Colonic mucosa (tissue), 4 donors: Measurements from ENCODE around the gene SERINC5. TPM values are rescaled to one million over a fixed set of nuclear protein-coding genes. Genes with fewer than 3 reads are reported as not detected.

Experiments
- DNase-seq: peaks from one replicate; pipeline ENCODE4 v3.0.0-alpha.2; 2020
- H3K27ac ChIP-seq: fragments of 200-600 bp; one replicate; pipeline ENCODE4 v1.8.0; 2021
- H3K27me3 ChIP-seq: fragments of 200-600 bp; one replicate; pipeline ENCODE4 v1.8.0; 2021
- H3K36me3 ChIP-seq: fragments of 200-600 bp; one replicate; pipeline ENCODE4 v1.8.0; 2021
- H3K4me1 ChIP-seq: fragments of 200-600 bp; one replicate; pipeline ENCODE4 v1.8.0; 2021; ENCODE audit warnings: mild to moderate bottlenecking
- H3K4me3 ChIP-seq: fragments of 200-600 bp; one replicate; pipeline ENCODE4 v1.8.0; 2021
- H3K9ac ChIP-seq, 2 donors: one replicate each; pipeline ENCODE4 v1.7.0; 2013; ENCODE audit warnings: control low read depth in 2 of 2, low read depth in 2 of 2, low read length in 2 of 2
- H3K9me3 ChIP-seq: fragments of 200-600 bp; one replicate; pipeline ENCODE4 v1.8.0; 2021
- CTCF ChIP-seq: fragments of 200-600 bp; IDR thresholded peaks from one replicate; pipeline ENCODE4 v1.8.0; 2022; ENCODE audit warnings: antibody characterized with exemption, mild to moderate bottlenecking
- intact Hi-C: fragments of 100-400 bp; cut with DNase I; formaldehyde crosslinking; loops from one replicate; pipeline ENCODE4 v1.14.1; 2022
- total RNA-seq, 2 donors: library from RNA; stranded (reverse); fragmentation: NEBNext Ultra II Directional in 1 of 2; extraction: Animal tissue kit (Norgen Biotek cat#: 25700) in 1 of 2; gene quantifications; one replicate each; pipeline ENCODE4 v1.2.1, GENCODE V29; 2021
- donor health status: healthy.
- donor health status: DM: no; HTN: no; CAD: no.
- donor health status: DM: no; HTN: no; CAD: no.

SERINC5 gene
- total RNA-seq, 2 donors from 2014 or later = 138 to 141 TPM

DNA sequence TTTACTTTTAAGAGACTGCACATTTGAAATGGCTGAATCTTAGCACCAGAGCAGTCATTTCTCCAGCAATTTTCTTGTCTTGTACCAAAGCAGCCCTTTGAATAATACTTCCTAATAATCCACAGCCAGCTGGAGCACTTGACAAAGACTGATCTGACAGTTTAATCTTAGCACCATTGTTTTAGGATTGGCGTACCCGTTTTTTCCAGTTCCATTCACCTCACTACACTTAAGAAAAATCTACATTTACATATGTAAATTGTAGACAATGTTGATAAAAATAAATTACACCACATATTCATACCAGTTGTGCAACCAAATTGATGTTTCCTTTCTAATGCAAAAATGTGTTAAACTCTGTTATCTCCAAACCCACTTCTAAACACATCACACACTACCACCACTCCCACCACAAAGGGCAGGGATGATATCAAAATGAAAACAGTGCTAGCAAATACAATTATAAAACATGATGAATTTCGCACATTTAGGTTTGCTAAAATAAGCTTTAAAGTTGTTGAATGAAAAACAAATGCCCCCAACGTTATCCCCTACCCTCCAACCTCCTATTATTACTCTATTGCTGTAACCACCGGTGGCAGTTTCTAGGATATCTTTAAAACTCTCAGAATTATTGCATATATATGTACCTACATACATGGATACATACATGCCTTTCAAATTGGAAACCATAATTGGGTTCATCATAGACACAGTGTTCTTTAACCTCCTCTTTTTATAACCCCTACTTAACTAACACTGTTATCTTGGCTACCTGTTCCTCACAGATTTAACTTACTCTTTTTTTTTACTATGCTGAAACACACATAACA is 21.5 kb downstream of the SERINC5 start:
- no peak for DNase-seq
- no peak for TF ChIP-seq CTCF
- Histone ChIP-seq H3K27me3 (no peaks in the 10 kb centered on the region), H3K36me3 (no peaks in the 10 kb centered on the region), H3K9me3 (no peaks in the 10 kb centered on the region), H3K9ac (no peak overlapping the region), H3K27ac (no peak overlapping the region), H3K4me1 (peaks cover 9% of the 10 kb centered on the region), H3K4me3 (no peak overlapping the region)
- intact Hi-C loops = no loop called here

DNA sequence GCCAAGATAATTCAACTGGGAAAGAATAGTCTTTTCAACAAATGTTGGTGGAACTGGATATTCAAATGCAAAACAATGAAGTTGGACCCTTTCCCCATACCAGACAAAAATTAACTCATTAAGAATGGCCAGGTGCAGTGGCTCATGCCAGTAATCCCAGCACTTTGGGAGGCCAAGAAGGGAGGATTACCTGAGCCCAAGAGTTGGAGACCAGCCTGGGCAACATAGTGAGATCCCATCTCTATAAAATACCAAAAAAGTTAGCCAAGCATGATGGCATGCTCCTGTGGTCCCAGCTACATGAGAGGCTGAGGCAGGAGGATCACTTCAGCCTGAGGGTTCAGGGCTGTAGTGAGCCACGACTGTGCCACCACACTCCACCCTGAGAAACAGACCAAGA is 24.2 kb downstream of the SERINC5 start:
- intact Hi-C loops = no loop called here
- Histone ChIP-seq H3K4me3 (no peak overlapping the region), H3K9me3 (no peaks in the 10 kb centered on the region), H3K36me3 (no peaks in the 10 kb centered on the region), H3K27me3 (no peaks in the 10 kb centered on the region), H3K27ac (no peak overlapping the region), H3K4me1 (peaks cover 7% of the 10 kb centered on the region), H3K9ac (no peak overlapping the region)
- DNase-seq = no peak
- no peak for TF ChIP-seq CTCF

DNA sequence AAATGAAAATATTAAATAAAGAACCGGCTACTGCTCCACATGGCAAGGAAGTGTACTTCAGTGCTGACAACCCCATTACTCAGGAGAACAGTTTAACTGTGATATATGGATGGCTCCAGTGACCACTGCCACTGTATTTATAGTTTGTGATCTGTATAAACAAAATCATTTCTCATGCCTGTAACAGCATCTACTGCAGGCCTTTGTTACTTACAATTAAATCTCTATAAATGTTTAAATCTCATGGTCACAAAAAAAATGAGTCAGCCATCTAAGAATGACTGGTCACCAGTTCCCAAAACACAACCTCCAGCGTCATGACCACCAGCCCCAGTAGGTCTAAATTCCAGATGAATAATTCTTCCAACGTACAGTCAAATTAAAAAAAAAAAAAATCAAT is 24.6 kb downstream of the SERINC5 start:
- TF ChIP-seq CTCF = no peak
- no peaks in the 10 kb centered on the region for H3K9me3 ChIP-seq
- peaks cover 7% of the 10 kb centered on the region for H3K4me1 ChIP-seq
- no peak overlapping the region for H3K4me3 ChIP-seq
- H3K9ac ChIP-seq = peak overlapping the region in 1 of 2 donors; percentile 2
- H3K27ac ChIP-seq = no peak overlapping the region
- DNase-seq = no peak
- no peaks in the 10 kb centered on the region for H3K36me3 ChIP-seq
- no peaks in the 10 kb centered on the region for H3K27me3 ChIP-seq
- intact Hi-C loops = no loop called here

GRCh38 chr5:80230269-80230992 is 25.4 kb downstream of the SERINC5 start:
- H3K27ac ChIP-seq = peak overlapping the region; percentile 34
- TF ChIP-seq CTCF = no peak
- H3K9ac ChIP-seq = peak overlapping the region in 1 of 2 donors; percentile 2
- intact Hi-C loops = no loop called here
- H3K9me3 ChIP-seq = no peaks in the 10 kb centered on the region
- no peak overlapping the region for H3K4me3 ChIP-seq
- no peaks in the 10 kb centered on the region for H3K27me3 ChIP-seq
- peaks cover 10% of the 10 kb centered on the region for H3K4me1 ChIP-seq
- no peak for DNase-seq
- H3K36me3 ChIP-seq = no peaks in the 10 kb centered on the region

GRCh38 chr5:80229902-80230255 is 26.0 kb downstream of the SERINC5 start:
- H3K9ac ChIP-seq = peak overlapping the region in 1 of 2 donors; percentile 78
- TF ChIP-seq CTCF = no peak
- DNase-seq = no peak
- no peak overlapping the region for H3K4me3 ChIP-seq
- H3K27ac ChIP-seq = peak overlapping the region; percentile 34
- no peaks in the 10 kb centered on the region for H3K36me3 ChIP-seq
- no peaks in the 10 kb centered on the region for H3K27me3 ChIP-seq
- intact Hi-C loops = no loop called here
- peaks cover 12% of the 10 kb centered on the region for H3K4me1 ChIP-seq
- H3K9me3 ChIP-seq = no peaks in the 10 kb centered on the region
